ENCODE data around the gene PKM.
"Not testable (repeated sequence)": the region's sequence is repeated elsewhere in the genome, so short reads cannot be mapped to it uniquely, and the experiment has no call there.

PKM gene

GRCh38 chr15:72231066-72231832 lies at the start of gene PKM:
PKM (minus strand) TSS chr15:72231190; CDS start chr15:72219097, 12,093 bp downstream.
- DNase-seq, result peak; percentile 77

GRCh38 chr15:72280751-72281150 lies 49.8 kb upstream of the PKM start:
- DNase-seq, result no peak

GRCh38 chr15:72278737-72279136 lies 47.7 kb upstream of the PKM start:
- DNase-seq, result no peak

GRCh38 chr15:72276326-72276700 lies 45.3 kb upstream of the PKM start:
- DNase-seq, result no peak

- DNase-seq, result not testable (repeated sequence)
These were observed 44.8 kb upstream of the PKM start for GRCh38 chr15:72275635-72276325.

GRCh38 chr15:72272997-72273352 lies 42.0 kb upstream of the PKM start:
- DNase-seq, result no peak

GRCh38 chr15:72272213-72272996 lies 41.4 kb upstream of the PKM start, which contains the start of gene PARP6:
PARP6 (minus strand) TSS chr15:72272554; CDS start chr15:72267477, 5,077 bp downstream.
- DNase-seq, result peak; percentile 79

GRCh38 chr15:72271895-72272212 lies 40.9 kb upstream of the PKM start:
- DNase-seq, result no peak

- DNase-seq, result no peak
These were observed 40.2 kb upstream of the PKM start for GRCh38 chr15:72271221-72271620.

GRCh38 chr15:72269739-72270138 lies 38.7 kb upstream of the PKM start:
- no peak for DNase-seq

GRCh38 chr15:72265031-72265430 lies 34.0 kb upstream of the PKM start:
- DNase-seq, result no peak

GRCh38 chr15:72252663-72253299 lies 21.8 kb upstream of the PKM start:
- no peak for DNase-seq

- DNase-seq, result no peak
These were observed 18.3 kb upstream of the PKM start for GRCh38 chr15:72249142-72249810.

GRCh38 chr15:72248514-72248913 lies 17.5 kb upstream of the PKM start:
- DNase-seq, result no peak

GRCh38 chr15:72242775-72243370 lies 11.9 kb upstream of the PKM start:
- DNase-seq, result no peak

- DNase-seq, result no peak
These were observed 8.7 kb upstream of the PKM start for GRCh38 chr15:72239652-72240051.

GRCh38 chr15:72238586-72238985 lies 7.6 kb upstream of the PKM start:
- no peak for DNase-seq

GRCh38 chr15:72237853-72238224 lies 6.8 kb upstream of the PKM start:
- no peak for DNase-seq

GRCh38 chr15:72237029-72237852 lies 6.3 kb upstream of the PKM start:
- no peak for DNase-seq

GRCh38 chr15:72236381-72237003 lies 5.5 kb upstream of the PKM start:
- DNase-seq, result no peak

GRCh38 chr15:72235298-72235697 lies 4.3 kb upstream of the PKM start:
- no peak for DNase-seq

All from DMS79 treated with DMSO at 0.1 percent for 48 hours (cell line).